SK-N-SH treated with all-trans-retinoic acid at 6 μM for 48 hours (cell line): ENCODE measurements around the gene MAPKAPK5.

Experiments used
- ESRRG ChIP-seq: fragments of 250-450 bp; sonication (Bioruptor Pico); IDR thresholded peaks from 2 replicates; pipeline ENCODE4 v1.6.1; 2021; ENCODE audit warnings: mild to moderate bottlenecking
- ZFP30 ChIP-seq: fragments of 450-650 bp; formaldehyde crosslinking; IDR thresholded peaks from 2 replicates; pipeline ENCODE4 v1.5.0; 2022; ENCODE audit warnings: mild to moderate bottlenecking, moderate library complexity

GRCh38 chr12:111812881-111813741 is 28.9 kb upstream of the MAPKAPK5 start:
- TF ChIP-seq ZFP30 (CRISPR knock-in tag) (no peak), ESRRG (no peak)
